Measurements from ENCODE around the gene GNB5.
A peak's percentile ranks its signal among the peaks of the same experiment; 100 is the strongest.

GNB5 gene

DNA sequence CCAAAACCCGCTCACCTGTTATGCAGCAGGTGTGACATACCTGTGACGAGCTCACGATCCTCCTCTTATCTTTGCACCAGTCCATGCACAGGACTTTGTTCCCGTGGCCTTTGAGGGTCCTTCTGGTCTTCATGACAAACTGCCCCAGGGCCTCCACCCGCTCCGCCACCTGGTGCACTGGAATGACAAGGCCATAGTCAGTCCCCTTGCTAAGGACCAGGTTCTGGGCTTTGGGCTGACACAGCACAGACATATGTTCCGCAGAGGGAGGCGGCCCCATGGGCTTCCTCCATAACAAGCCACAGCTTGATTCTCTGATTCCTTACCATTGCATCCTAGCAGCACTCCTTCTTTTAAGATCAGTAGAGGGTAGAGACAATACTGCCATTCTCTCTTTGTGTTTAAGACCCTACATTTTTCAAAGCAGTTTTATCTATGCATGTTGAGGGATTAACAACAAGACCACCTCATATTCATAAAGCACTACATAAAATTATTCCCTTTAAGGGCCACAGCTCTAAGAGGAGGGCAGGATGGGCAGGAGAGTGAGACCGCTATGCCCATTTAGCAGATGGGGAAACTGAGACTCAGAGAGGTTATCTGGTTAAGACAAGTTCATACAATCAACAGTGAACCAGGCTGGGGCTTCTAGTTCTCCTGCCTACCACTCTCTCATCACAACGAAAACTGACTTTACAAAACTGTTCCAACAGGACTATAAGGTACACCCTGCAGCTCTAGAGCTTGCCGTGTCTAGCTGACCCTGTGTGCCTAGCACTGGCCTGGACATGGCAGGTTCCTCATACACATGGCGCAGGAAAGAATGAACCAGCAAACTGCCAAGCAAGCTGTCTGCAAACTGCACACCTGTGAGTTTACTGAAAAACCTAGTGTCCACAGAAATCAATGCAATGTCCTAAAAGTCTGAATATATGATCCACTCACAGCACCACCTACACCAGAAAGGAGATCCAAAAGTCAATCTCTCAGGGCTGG, 37.0 kb downstream of the GNB5 start:
- Mint-ChIP-seq H3K36me3 (ENCODE audit: low read depth) (peaks cover 12% of the 10 kb centered on the region), H3K27ac (no peak overlapping the region), H3K4me3 (no peak overlapping the region), H3K4me1 (ENCODE audit: low read depth) (no peaks in the 10 kb centered on the region), H3K27me3 (ENCODE audit: low read depth) (no peaks in the 10 kb centered on the region), H3K9me3 (no peaks in the 10 kb centered on the region)
- no peak for DNase-seq (ENCODE audit: low spot score)

DNA sequence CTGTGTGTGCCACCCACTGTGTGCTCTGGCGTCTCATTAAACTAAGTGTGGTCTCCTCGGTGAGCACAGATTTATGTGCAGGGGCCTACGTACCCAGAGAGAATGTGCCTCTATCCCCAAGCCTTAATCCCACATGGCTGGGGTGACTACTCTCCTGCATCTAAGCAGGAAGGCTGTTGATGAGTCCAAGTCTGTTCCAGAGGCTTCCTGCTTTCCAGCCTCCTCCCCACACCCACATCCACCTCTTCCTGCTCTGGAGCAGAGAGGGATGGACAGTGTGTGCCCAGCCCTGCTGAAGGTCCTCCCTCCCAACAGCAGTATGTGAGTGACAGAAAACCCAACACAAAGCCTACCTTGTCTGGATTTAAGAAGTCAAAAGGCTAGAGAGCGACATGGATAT, 39.8 kb downstream of the GNB5 start:
- Mint-ChIP-seq H3K27ac (no peak overlapping the region), H3K36me3 (ENCODE audit: low read depth) (peaks cover 26% of the 10 kb centered on the region), H3K4me3 (no peak overlapping the region)

DNA sequence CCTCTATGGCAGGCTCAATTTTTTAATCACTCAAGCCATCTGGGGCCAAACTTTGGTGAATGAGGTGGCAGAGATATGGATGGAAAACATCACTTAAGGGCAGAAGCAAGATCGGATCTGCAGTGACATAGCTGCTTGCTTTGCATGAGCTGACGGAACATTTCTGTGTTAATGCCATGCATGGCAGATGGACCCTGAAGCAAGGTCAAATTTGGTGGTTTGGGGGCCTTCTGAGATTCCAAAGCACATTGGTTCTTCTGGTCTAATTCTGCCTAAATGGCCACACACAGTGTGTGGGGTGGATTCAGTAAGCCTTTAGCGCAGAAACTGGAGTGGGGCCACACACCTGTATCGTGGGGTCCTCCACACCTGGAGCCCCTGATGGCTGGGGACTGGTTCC, 40.3 kb downstream of the GNB5 start:
- no peaks in the 10 kb centered on the region for H3K27me3 Mint-ChIP-seq (ENCODE audit: low read depth)
- H3K4me1 Mint-ChIP-seq (ENCODE audit: low read depth) = no peaks in the 10 kb centered on the region
- H3K9me3 Mint-ChIP-seq = no peaks in the 10 kb centered on the region
- H3K4me3 Mint-ChIP-seq = no peak overlapping the region
- no peak overlapping the region for H3K27ac Mint-ChIP-seq
- peaks cover 29% of the 10 kb centered on the region for H3K36me3 Mint-ChIP-seq (ENCODE audit: low read depth)
- DNase-seq (ENCODE audit: low spot score) = no peak

More for the DNA sequence above, 39.8 kb downstream of the GNB5 start:
- Mint-ChIP-seq H3K27me3 (ENCODE audit: low read depth) (no peaks in the 10 kb centered on the region), H3K4me1 (ENCODE audit: low read depth) (no peaks in the 10 kb centered on the region), H3K9me3 (no peaks in the 10 kb centered on the region)
- DNase-seq (ENCODE audit: low spot score) = no peak

DNA sequence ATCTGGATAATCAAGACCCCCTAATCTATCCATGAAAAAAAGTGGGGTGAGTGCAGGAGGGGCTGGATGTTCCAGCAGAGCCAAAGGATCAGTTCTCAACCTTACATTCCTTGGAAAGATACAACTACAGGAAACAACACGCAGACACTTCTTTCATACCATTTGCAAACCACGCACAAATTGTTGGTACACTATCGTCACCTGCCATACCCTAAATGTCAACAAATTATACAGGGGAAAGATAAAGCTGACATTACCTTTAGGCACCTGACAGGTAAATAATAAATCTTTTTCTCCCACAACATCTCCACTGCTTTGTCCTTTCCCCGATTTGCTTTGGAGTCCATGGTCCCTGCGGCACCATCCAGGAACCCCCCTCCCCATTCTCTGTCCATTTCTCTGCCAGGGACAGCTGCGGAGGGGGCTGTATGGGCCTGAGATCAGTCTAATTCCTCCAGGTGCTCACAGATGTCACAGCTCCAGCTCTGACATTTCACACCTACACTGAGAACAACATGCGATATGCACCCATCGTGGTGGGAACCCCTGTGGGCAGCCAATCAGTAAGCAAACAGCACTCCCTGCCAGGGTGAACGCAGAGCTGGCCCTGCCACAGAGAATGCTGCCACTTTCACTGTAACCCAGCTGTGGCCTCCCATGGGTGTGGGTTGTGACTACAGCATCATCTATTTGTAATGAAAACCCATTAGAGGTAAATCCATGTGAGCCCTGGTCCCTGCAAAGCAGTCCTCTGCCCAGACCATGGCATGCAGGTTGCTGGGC, 41.0 kb downstream of the GNB5 start:
- H3K9me3 Mint-ChIP-seq = no peaks in the 10 kb centered on the region
- no peaks in the 10 kb centered on the region for H3K4me1 Mint-ChIP-seq (ENCODE audit: low read depth)
- DNase-seq (ENCODE audit: low spot score) = no peak
- H3K27ac Mint-ChIP-seq = no peak overlapping the region
- peaks cover 29% of the 10 kb centered on the region for H3K36me3 Mint-ChIP-seq (ENCODE audit: low read depth)
- no peaks in the 10 kb centered on the region for H3K27me3 Mint-ChIP-seq (ENCODE audit: low read depth)
- no peak overlapping the region for H3K4me3 Mint-ChIP-seq

DNA sequence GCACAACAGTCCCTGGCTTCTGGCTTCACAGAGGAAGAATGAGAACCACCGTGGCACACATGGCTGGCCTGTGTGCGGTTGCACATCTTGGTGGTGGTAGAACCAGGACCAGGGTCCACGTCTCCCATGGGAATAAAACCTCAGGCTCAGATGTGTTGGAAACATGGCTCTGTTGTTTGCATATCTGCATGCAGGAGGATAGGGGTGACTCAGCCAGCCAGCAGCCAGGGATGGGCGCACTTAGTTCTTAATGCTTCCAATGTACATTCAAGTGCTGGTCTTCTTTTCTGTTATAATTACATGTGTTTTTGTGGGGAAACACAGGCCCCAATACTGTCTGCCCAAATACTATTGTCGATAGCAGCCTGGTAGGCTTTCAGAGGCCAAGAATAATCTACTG, 42.8 kb downstream of the GNB5 start:
- Mint-ChIP-seq H3K9me3 (no peaks in the 10 kb centered on the region), H3K27me3 (ENCODE audit: low read depth) (no peaks in the 10 kb centered on the region), H3K4me3 (no peak overlapping the region), H3K36me3 (ENCODE audit: low read depth) (peaks cover 37% of the 10 kb centered on the region), H3K4me1 (ENCODE audit: low read depth) (no peaks in the 10 kb centered on the region), H3K27ac (no peak overlapping the region)
- DNase-seq (ENCODE audit: low spot score) = no peak

DNA sequence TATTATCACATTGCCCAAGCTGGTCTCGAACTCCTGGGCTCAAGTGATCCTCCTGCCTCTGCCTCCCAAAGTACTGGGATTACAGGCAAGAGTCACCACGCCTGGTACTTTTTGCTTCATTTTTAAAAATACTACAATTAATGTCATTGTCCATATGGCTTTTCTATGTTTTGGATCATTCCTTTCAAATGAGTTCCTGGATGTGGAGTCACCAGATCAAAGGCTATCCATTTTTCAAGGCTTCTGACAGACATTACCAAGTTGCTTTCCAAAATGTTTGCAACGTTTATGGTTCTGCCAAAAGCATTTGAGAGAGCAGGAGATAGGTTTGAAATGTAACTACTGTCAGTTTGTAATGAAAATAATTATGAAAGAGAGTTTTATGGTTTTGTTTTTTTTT, 44.4 kb downstream of the GNB5 start:
- Mint-ChIP-seq H3K9me3 (no peaks in the 10 kb centered on the region), H3K4me3 (no peak overlapping the region), H3K27ac (no peak overlapping the region), H3K36me3 (ENCODE audit: low read depth) (peaks cover 33% of the 10 kb centered on the region), H3K27me3 (ENCODE audit: low read depth) (no peaks in the 10 kb centered on the region), H3K4me1 (ENCODE audit: low read depth) (no peaks in the 10 kb centered on the region)
- no peak for DNase-seq (ENCODE audit: low spot score)

DNA sequence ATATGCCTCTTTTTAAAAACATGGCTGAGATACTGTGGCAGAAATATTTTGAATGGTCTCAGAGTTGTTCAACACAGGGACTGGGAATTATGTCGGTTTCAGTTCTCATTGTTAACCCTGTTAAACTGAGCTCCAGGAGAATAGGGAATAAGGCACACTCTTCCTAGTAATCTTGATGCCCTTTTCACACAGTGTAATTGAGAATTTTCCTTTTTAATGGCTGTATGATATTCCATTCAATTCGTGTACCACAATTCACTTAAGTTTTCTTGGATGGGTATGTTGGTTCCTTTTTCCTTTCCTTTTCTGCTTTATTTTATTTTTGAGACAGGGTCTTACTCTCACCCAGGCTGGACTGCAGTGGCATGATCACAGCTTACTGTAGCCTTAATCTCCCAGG, 44.9 kb downstream of the GNB5 start:
- Mint-ChIP-seq H3K9me3 (no peaks in the 10 kb centered on the region), H3K36me3 (ENCODE audit: low read depth) (peaks cover 38% of the 10 kb centered on the region), H3K4me1 (ENCODE audit: low read depth) (peaks cover 3% of the 10 kb centered on the region), H3K4me3 (no peak overlapping the region), H3K27me3 (ENCODE audit: low read depth) (no peaks in the 10 kb centered on the region), H3K27ac (no peak overlapping the region)
- DNase-seq (ENCODE audit: low spot score) = no peak

DNA sequence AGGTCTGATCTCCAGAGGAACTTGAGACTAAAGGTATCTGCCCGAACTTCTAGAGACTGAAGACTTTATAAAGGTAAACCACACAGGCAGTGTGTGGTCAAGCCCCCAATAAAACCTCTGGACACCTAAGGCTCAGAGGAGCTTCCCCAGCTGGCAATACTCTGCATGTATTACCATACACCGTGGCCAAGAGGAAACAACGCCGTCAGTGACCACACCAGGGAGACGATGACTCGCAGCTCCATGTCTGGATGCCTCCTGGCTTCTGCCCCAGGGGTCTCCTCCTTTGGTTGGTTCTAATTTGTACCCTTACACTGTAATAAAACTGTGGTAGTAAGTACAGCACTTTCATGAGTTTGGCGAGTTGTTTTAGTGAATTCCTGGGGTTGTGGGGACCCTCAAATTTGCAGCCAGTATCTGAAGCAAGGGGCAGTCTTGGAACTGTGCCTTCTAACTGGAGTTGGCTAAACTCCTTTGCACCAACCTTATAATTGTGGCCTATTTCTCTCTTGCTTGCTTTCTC, 46.5 kb downstream of the GNB5 start:
- no peak for DNase-seq (ENCODE audit: low spot score)
- Mint-ChIP-seq H3K4me1 (ENCODE audit: low read depth) (peaks cover 6% of the 10 kb centered on the region), H3K4me3 (no peak overlapping the region), H3K27ac (no peak overlapping the region), H3K9me3 (no peaks in the 10 kb centered on the region), H3K36me3 (ENCODE audit: low read depth) (peaks cover 38% of the 10 kb centered on the region), H3K27me3 (ENCODE audit: low read depth) (no peaks in the 10 kb centered on the region)

DNA sequence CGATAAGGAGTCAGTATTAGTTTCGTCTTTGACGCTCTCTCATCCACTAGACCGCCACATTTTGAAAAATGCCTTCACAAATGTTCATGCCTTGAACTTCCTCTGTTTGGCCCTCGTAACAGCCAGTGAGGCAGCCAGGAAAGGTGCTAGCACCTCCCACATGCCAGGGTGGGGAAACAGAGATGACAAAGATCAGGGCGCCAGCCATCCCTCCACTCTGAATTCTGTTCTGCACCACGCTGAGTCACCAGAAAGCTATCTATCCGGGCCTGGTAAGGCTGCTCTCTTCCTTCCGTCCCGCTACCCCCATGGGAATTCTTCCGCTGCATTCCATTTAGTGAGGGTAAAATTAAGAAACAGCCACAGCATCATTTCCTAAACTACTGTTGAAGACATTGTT, 47.3 kb downstream of the GNB5 start:
- Mint-ChIP-seq H3K9me3 (no peaks in the 10 kb centered on the region), H3K27me3 (ENCODE audit: low read depth) (no peaks in the 10 kb centered on the region), H3K4me1 (ENCODE audit: low read depth) (peaks cover 8% of the 10 kb centered on the region), H3K36me3 (ENCODE audit: low read depth) (peaks cover 36% of the 10 kb centered on the region), H3K27ac (no peak overlapping the region), H3K4me3 (no peak overlapping the region)
- DNase-seq (ENCODE audit: low spot score) = no peak

DNA sequence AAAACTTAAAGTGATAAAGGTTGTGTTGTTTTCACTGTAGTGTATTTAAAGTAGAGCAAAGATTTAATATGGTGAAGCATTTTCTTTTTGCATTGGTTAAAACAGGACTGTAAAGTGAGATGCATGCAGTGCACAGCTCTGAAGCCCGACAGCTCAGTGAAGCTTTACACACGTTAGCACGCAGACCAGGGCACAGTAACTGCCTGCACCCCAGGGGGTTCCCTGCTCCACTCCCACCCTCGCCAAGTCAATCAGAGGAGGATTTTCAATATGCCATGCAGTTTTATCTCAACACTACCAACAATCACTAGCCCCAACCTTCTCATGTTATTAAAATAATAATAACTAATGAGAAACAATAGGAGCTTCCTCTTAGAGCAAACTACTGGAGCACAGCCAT, 50.5 kb downstream of the GNB5 start:
- no peak overlapping the region for H3K4me3 Mint-ChIP-seq
- H3K9me3 Mint-ChIP-seq = no peaks in the 10 kb centered on the region
- H3K27ac Mint-ChIP-seq = no peak overlapping the region
- DNase-seq (ENCODE audit: low spot score) = no peak
- peaks cover 24% of the 10 kb centered on the region for H3K4me1 Mint-ChIP-seq (ENCODE audit: low read depth)
- H3K36me3 Mint-ChIP-seq (ENCODE audit: low read depth) = peaks cover 25% of the 10 kb centered on the region
- no peaks in the 10 kb centered on the region for H3K27me3 Mint-ChIP-seq (ENCODE audit: low read depth)

DNA sequence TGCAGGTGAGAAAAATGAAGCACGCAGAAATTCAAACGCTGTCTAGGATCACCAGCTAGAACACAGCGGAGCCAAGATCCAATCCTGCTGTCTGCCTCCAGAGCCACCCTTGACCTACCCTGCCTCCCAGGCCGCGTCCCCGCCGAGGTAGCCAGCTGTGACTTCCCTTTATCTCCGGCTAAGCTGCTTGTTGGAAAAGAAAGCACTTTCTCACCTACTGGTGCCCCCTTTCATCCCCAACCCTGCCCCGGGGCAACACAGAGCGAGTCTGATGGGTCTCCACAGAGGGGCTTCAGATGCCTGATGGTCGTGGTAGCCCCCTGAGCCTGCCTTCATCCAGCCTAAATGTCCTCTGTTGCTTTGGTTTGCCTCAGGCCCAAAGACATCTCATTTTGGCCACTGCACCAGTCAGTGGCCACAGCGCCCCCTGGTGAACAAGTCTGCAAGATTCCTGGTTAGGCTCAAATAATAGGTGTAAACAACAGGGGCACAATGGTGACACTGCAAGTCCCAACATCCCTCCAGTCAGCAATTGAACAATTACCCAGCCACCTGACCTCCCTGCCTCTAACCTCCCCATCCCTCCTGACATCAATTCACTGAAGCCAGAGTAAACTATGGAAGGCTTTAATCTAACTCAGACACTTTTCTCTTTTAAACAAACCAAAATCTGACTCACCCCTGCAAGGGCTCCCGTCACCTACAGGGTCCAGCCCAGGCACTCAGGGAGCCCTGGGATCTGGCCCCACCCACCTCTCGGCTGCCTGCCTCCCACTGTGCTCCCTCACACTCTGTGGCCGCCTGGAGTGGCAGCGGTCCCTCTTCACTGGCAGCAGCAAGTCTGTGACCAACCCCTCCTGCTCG, 51.4 kb downstream of the GNB5 start:
- H3K27ac Mint-ChIP-seq = peak overlapping the region; percentile 72
- no peak overlapping the region for H3K4me3 Mint-ChIP-seq
- peak; percentile 53 for DNase-seq (ENCODE audit: low spot score)
- peaks cover 25% of the 10 kb centered on the region for H3K36me3 Mint-ChIP-seq (ENCODE audit: low read depth)
- peaks cover 24% of the 10 kb centered on the region for H3K4me1 Mint-ChIP-seq (ENCODE audit: low read depth)
- no peaks in the 10 kb centered on the region for H3K27me3 Mint-ChIP-seq (ENCODE audit: low read depth)
- no peaks in the 10 kb centered on the region for H3K9me3 Mint-ChIP-seq

DNA sequence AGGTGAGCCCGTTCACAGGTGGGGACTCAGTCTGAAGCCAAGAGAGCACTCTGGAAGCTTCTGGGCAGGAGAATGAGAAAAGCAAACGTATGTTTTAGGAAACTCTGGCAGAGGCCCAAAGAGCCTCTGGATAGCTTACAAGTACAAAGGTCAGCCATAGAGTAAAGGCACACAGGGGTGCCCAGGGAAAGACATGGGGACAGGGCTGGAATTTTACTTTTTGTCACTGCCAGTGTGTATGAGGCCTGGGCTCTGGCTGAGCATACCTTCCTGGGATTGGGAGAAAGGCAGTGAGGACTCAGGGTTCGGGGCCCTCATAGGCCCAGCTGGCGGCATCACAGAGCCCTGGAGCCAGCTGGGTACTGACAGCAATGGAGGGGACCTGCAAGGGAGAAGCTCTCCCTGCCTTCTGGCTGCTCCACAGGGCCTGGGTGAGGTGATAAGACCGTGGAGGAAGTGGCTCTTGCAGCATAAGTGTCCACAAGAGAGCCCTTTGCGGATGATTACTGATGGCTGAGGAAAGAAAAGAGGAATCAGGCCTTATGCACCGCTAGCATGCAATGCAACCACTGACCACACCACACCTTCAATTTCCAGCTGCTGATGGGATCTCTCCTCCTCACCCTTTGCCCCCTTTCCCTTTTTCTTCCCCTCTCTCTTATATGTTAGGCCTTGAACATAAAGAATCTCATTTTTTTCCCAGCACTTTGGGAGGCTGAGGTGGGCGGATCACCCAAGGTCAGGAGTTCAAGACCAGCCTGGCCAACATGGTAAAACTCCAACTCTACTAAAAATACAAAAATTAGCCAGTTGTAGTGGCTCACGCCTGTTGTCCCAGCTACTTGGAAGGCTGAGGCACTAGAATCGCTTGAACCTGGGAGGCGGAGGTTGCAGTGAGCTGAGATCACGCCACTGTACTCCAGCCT, 53.5 kb downstream of the GNB5 start:
- H3K4me3 Mint-ChIP-seq = no peak overlapping the region
- H3K9me3 Mint-ChIP-seq = no peaks in the 10 kb centered on the region
- peaks cover 24% of the 10 kb centered on the region for H3K4me1 Mint-ChIP-seq (ENCODE audit: low read depth)
- DNase-seq (ENCODE audit: low spot score) = no peak
- no peaks in the 10 kb centered on the region for H3K27me3 Mint-ChIP-seq (ENCODE audit: low read depth)
- H3K36me3 Mint-ChIP-seq (ENCODE audit: low read depth) = peaks cover 26% of the 10 kb centered on the region
- no peak overlapping the region for H3K27ac Mint-ChIP-seq

Measured in T-helper 2 cell treated with Interferon-gamma antibody and Interleukin-4, amounts not matched to agents 5 μg/mL and 100 μg/mL, for 36 hours (primary cell).